HG02571 (cell line): ENCODE data around the gene IFIT3.

Experiments
- ATAC-seq: cut with Tn5 transposase; IDR thresholded peaks from one replicate; pipeline ENCODE4 v1.9.1; 2021; ENCODE audit warnings: mild to moderate bottlenecking, moderate library complexity; ENCODE audit not compliant: unreplicated experiment

Gene IFIT3

GRCh38 chr10:89389254-89389653, 61.5 kb downstream of the IFIT3 start:
- no peak for ATAC-seq
